GM19372 (cell line): ENCODE data around the gene CDC42BPB.
"Not testable (repeated sequence)": the region's sequence is repeated elsewhere in the genome, so short reads cannot be mapped to it uniquely, and the experiment has no call there.

Experiments
- ATAC-seq: cut with Tn5 transposase; IDR thresholded peaks from one replicate; pipeline ENCODE4 v1.9.1; 2021; ENCODE audit warnings: mild to moderate bottlenecking, low read depth, moderate library complexity; ENCODE audit not compliant: unreplicated experiment

The CDC42BPB gene

GRCh38 chr14:102933618-102934231 lies 123.6 kb downstream of the CDC42BPB start:
- ATAC-seq = no peak

GRCh38 chr14:102932484-102933248 lies 124.7 kb downstream of the CDC42BPB start:
- ATAC-seq = no peak

- ATAC-seq = no peak
These were observed 125.6 kb downstream of the CDC42BPB start for GRCh38 chr14:102931580-102932285.

GRCh38 chr14:102930753-102931579 lies 126.4 kb downstream of the CDC42BPB start:
- ATAC-seq = no peak

- ATAC-seq = no peak
These were observed 127.1 kb downstream of the CDC42BPB start for GRCh38 chr14:102930138-102930752.

- no peak for ATAC-seq
These were observed 127.9 kb downstream of the CDC42BPB start for GRCh38 chr14:102929241-102930137.

GRCh38 chr14:102928412-102929240 lies 128.7 kb downstream of the CDC42BPB start:
- ATAC-seq = no peak

GRCh38 chr14:102927878-102928411 lies 129.4 kb downstream of the CDC42BPB start:
- ATAC-seq = no peak

GRCh38 chr14:102927346-102927877 lies 129.9 kb downstream of the CDC42BPB start:
- no peak for ATAC-seq

GRCh38 chr14:102926840-102927239 lies 130.5 kb downstream of the CDC42BPB start:
- ATAC-seq = not testable (repeated sequence)

- no peak for ATAC-seq
These were observed 131.2 kb downstream of the CDC42BPB start for GRCh38 chr14:102926104-102926503.

GRCh38 chr14:102925646-102926045 lies 131.7 kb downstream of the CDC42BPB start:
- ATAC-seq = no peak

GRCh38 chr14:102924632-102925588 lies 132.4 kb downstream of the CDC42BPB start:
- ATAC-seq = no peak

GRCh38 chr14:102923925-102924486 lies 133.3 kb downstream of the CDC42BPB start:
- ATAC-seq = no peak

- no peak for ATAC-seq
These were observed 134.0 kb downstream of the CDC42BPB start for GRCh38 chr14:102923201-102923924.
